GM13977 (cell line): ENCODE results near the gene MTMR3.

Experiments used
- DNase-seq: peaks from one replicate; pipeline ENCODE4 v3.0.0; 2012; ENCODE audit warnings: low spot score
- in situ Hi-C: fragments of 300-500 bp; cut with MboI; formaldehyde crosslinking; loops from one replicate; pipeline ENCODE4 v1.12.0; 2022; ENCODE audit warnings: low sequenced_read_pairs, low pct_unique_long_range_greater_than_20kb, mixed read lengths, inconsistent platforms; ENCODE audit not compliant: unreplicated experiment
- TF ChIP-seq, protein P1 (sequence below): IDR thresholded peaks from 2 replicates; pipeline ENCODE4 v1.5.1; 2012; ENCODE audit warnings: mild to moderate bottlenecking, control low read depth; ENCODE audit not compliant: insufficient read depth; ENCODE audit errors: extremely low read depth, missing control alignments

Gene MTMR3

GRCh38 chr22:29998627-29999384 lies 115.8 kb downstream of the MTMR3 start:
- in situ Hi-C loops: no loop called here
- TF ChIP-seq, protein P1, sequence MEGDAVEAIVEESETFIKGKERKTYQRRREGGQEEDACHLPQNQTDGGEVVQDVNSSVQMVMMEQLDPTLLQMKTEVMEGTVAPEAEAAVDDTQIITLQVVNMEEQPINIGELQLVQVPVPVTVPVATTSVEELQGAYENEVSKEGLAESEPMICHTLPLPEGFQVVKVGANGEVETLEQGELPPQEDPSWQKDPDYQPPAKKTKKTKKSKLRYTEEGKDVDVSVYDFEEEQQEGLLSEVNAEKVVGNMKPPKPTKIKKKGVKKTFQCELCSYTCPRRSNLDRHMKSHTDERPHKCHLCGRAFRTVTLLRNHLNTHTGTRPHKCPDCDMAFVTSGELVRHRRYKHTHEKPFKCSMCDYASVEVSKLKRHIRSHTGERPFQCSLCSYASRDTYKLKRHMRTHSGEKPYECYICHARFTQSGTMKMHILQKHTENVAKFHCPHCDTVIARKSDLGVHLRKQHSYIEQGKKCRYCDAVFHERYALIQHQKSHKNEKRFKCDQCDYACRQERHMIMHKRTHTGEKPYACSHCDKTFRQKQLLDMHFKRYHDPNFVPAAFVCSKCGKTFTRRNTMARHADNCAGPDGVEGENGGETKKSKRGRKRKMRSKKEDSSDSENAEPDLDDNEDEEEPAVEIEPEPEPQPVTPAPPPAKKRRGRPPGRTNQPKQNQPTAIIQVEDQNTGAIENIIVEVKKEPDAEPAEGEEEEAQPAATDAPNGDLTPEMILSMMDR: no peak
- DNase-seq: no peak

- in situ Hi-C loops: no loop called here
- TF ChIP-seq, protein P1: no peak
- no peak for DNase-seq
Observed at GRCh38 chr22:30000566-30000965, 117.6 kb downstream of the MTMR3 start.

DNA sequence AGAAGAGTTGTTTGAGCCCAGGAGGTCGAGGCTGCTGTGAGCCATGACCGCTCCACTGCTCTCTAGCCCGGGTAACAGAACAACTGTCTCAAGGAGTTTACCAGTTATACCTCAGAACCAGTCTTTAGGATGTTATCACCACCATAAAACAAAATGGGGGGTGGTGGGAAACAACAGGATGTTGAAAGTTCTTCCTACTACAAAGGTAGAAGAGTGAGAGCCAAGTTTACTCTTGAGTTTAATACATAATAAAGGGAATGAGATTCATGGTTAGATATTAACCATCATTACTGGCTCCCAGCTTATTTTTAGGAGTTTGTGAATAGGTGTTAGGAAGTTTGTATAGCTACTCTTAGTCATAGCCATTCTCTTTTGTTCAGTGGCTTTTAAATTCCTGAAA lies 118.5 kb downstream of the MTMR3 start:
- TF ChIP-seq, protein P1: no peak
- no peak for DNase-seq
- in situ Hi-C loops: no loop called here

DNA sequence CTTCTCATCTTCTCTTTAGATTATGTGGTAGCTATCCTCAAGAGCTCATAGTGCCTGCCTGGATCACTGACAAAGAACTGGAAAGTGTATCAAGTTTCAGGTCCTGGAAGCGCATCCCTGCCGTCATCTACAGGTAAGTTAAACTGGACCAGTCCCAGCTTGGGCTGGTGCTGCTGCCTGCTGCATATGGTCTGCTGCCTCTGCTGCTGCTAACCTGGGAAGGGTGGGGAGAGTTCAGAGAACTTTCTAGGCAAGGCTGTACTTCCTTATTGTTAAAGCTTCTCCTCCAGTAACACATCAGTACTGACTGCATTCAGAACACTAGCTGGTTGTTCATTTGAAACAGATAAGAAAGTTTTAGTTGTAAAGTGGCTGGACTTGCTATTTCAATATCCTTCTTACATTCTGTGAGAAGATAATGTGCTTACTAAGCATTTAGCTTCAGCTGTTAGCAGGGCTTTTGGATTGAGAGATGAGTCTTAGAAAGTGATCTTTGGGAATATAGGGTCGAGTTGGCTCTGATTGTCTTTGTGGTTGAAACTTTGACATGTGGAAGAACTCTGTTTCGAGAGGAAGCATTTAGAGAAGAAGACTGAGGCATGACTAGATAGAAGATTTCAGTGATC lies 120.0 kb downstream of the MTMR3 start:
- in situ Hi-C loops: no loop called here
- no peak for DNase-seq
- TF ChIP-seq, protein P1: no peak

GRCh38 chr22:30004101-30004500 lies 121.1 kb downstream of the MTMR3 start:
- TF ChIP-seq, protein P1: no peak
- DNase-seq: no peak
- in situ Hi-C loops: no loop called here

DNA sequence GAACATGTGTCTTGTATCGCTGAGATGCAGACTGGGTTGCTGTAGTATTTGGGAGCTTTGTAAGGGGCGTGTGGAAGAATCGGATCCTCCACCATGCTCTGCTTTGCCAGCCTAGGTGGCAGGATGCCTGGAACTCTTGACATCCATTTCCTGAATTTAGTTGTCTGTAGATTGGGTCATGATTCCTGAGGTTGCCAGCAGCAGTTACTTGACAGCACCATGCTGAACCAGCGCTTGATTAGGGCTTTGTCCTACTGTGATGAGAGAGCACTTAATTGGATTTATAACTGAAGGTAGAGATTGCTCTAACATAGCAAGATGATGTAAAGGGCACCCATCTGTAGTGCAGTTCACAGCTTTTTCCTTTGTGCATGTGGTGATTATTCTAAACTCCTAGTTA lies 121.7 kb downstream of the MTMR3 start:
- TF ChIP-seq, protein P1: no peak
- DNase-seq: no peak
- in situ Hi-C loops: no loop called here
